HG02840 (cell line): ENCODE measurements around the gene PTMA.
"Not testable (repeated sequence)": the region's sequence is repeated elsewhere in the genome, so short reads cannot be mapped to it uniquely, and the experiment has no call there.

Experiments
- ATAC-seq: cut with Tn5 transposase; IDR thresholded peaks from one replicate; pipeline ENCODE4 v1.9.1; 2021; ENCODE audit warnings: mild to moderate bottlenecking, moderate library complexity, moderate number of reproducible peaks; ENCODE audit not compliant: unreplicated experiment, low FRiP score

PTMA gene

DNA sequence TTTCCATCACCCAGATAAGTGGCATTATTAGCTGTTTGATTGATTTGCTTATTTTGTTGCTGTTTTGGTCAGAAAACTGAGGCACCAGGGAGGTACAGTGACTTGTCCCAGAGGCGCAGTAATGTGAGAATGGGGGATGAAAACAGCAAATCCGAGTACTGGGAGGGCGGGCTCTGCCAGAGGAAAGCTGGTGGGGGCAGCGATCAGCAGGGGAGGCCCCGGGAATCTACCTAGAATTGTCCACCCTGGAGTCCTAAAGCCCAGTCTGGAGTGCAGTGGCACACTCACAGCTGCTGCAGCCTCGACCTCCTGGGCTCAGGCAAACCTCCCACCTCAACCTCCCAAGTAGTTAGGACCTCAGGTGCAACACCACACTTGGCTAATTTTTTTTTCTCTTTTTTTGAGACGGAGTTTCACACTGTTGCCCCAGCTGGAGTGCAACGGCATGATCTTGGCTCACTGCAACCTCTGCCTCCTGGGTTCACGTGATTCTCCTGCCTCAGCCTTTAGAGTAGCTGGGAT lies 17.0 kb upstream of the PTMA start:
- ATAC-seq = no peak

DNA sequence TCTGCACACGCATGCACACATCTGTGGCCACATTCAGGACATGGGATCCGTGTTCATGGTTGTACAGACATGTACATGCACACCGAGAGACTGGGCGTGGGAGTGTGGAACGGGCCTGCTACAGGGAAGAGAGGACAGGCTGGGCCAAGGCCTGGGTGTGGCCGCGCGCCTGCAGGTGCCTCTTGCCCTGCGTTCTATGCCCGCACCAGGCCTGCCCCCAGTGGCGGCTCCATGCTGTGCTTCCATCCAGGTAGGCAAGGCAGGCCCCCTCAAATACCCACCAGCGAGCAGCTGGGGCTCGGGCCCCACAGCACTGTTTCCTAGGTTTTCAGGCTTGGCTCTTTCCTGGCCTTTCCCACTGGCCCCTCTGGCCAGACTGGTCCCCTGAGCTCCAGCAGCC lies 15.5 kb upstream of the PTMA start:
- ATAC-seq = no peak

DNA sequence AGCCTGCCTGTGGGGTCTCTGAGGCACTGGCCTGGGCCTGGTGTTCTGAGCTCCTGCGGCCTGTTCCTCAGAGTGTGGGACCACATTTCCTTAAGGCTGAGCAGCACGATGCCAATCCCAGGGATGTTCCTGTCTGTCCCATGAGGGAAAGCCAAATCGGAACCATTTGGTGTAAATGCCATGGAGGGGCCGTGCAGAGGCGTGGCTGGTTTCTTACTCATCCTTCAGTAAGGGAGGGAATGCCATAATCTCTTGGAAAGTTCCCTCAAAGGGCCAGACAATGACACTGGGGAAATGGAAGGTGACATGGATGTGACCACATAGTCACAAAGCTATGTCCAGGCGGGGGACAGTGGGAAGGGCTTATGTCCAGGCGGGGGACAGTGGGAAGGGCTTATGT lies 14.4 kb upstream of the PTMA start:
- no peak for ATAC-seq

DNA sequence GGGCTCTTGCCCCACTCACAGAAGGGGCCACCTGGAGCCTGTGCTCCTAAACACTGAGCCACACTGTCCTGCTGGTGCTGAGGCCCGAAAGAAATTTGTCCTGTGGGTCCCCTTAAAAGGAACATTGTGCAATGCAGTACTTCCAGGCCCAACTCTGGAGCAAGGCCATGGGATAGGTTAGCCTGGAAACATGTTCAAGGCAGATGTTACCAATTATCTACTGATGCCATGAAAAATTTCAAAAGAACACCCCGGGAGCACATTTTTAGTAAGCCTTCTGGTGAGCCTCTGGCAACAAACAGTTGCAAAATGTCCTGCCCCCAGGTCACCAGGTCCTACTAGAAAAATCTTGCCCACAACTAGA lies 12.3 kb upstream of the PTMA start:
- no peak for ATAC-seq

DNA sequence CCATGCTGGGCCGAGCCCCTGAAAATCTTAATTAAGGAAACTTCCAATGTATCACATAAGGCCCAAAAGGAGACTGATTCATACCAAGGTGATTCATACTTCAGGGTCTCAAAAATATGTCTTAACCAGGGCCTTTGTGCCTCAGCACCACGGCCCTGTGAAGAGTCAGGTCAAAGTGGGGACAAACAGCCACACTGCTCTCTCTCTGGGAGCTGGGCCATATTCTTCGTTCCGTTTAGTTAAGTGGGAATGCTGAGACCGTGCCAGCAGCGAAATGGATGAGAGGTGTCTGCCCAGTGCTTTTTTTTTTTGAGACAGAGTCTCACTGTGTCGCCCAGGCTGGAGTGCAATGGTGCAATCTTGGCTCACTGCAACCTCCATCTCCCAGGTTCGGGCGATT lies 9.3 kb upstream of the PTMA start:
- no peak for ATAC-seq

DNA sequence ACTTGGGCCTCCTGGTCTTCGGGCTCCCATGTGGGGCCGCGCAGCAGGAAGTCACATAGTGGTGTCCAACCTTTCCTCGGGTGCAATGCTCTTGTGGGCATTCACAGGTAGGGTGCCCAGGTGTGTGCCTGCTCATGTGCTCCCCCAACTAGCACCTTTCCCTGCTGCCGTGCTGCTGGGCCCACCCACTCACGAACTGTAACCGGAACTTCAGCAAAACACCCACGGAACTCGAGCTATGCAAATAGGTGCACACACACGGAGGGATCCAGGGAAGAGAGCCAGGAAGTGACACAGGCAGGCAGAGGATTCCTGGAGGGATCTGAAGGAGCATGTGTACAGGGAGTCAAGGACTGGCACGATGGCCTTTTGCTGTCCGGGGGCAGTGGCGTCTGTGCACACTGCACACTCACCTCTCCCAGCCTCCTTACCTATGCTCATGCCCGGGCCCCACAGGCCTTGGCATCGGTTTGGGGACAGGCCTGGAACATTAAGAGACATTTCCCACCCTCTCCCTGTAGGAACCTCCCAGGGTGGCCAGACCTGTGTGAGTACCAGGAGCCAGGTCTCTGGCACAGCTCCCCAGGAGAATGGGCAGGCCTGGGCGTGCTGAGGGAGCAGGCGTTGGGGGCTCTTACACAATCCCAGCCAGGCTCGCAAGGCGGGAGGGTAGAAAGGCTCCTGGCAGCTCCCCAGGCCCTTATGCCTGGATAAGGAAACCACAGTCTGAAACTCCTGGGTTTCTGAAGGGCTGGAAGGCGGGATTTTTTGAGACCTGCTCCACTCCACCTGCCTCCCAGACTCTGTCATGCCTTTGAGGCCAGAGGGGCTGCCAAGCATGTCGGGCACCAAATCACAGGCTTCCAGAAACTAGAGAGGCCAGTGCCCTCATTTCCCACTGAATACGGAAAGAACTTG lies 6.6 kb upstream of the PTMA start:
- ATAC-seq = no peak

DNA sequence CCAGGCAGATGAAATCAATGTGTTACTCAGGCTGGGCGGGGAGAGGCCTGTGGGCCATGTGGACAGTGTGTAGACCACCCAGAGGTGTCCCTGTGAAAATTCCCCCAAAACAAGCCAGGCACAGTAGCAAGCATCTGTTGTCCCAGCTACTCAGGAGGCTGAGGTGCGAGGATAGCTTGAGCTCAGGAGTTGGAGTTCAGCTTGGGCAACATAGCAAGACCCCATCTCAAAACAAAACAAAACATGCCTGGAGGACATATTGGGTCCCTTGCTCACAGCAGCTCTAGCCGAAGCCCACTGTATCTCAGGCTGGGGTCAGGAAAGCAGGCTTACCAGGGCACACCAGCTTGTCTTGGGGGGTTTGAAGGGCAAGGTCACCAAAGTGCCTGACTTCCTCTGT lies 4.3 kb upstream of the PTMA start:
- ATAC-seq = no peak

DNA sequence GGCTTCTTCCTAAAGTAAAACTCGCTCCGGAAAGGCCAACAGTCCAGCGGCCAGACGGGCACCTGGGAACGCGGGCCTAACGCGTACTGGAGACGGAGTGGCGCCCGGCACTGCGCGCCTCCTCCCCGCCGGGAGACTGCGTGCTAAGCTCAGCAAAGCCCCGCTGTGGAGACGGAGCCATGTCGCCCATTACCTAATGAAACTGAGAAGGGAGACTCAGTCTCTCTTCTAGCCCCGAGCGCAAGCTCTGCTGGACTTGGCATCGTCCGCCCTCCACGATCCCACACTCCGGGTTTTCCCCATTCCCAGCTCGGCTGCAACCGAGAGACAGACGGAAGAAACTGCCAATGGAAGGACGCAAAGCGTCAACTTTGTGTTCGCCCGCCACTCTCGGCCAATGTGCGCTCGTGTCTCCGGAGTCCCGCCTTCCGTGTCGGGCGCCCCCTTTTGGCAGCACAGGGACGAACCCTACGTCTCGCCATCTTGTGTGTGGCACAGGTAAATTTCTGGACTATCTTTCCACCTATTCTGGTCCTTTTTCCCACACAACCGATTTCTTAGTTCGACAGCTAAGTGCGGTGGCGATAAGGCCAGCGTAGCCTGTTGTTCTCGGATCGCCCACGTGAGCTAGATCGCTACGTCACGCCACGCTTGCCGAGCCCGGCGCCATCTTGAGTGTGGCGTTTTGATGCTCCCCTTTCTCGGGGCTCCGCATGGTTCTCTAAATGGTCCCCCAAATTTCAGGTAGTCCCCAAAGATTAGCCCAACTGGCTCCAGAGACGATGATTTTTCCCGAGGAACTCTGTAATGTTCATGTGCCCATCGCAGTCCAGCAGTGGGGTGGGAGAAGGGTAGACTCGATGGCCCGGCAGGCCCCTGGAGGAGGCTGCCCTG lies 1.3 kb upstream of the PTMA start:
- peak; percentile 37 for ATAC-seq

DNA sequence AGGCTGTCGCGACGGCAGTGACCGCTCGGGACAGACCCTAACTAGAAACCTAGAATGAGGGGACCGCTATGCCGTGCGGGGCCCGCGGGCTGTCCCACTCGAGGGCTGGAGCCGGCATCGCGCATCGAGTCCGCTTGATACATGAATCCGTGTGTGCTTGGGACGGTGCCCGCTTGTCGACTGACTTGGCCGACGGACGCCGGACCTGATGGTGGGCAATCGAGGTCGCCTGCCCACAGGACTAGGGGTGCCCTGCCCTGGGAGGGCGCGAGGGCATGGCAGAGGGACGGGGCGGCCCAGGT lies 749 bp upstream of the PTMA start:
- ATAC-seq = peak; percentile 0

DNA sequence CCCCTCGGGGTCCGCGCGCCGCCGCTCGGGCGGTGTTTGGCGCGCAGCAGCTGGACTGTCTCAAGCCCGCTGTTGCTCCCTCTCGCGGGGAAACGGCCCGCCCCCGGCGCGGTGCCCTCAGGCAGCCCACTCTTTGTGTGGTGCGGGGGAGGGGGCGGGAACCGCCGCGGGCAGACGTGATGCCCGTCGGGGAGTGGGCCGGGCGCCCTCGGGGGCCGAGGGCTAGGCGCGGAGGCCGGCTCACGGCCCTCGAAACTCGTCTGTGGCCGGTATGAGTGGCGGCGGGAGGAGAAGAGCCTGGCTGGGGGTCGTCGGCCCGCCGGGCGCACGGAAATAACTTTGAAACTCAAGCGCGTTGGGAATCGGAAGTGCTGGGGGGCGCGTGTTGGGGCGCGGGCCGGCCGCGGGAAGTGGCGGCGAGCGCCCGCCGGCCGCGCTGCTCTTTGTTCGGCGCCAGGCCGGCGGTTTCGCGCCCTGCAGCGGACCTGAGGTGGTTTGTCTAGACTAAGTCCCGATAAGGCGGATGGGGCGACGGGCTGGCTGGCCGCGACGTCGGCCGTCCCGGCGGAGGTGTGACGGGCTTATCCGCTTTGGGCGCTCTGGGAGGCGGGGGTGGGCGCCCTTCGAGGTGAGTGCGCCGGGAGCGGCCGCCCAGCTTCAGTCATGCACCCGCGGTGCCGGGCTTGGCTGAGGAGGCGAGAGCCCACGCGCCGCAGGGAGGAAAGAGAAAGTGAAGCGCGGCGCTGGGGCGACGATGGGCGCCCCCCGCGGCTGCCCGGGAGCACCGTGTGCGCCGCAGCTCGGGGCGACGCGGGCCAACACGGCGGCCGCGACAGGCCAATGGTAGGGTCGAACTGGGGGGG lies 679 bp downstream of the PTMA start:
- no peak for ATAC-seq

DNA sequence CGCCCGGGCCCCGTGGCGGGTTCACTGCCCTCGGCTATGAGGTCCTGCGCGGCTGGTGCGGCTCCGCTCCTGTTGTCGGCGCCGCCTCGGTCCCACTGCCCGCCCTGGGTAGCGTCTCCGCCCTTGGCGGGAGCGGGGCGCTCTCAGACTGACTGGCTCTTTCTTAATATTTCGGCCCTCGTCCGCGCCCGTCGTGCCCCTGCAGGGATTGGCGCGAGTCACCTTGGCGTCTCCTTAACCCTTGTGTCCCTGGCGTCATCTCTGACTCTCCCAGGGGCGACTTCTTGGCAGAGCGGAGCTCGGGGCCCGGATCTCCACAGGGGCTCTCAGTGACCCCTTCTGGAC lies 1.3 kb downstream of the PTMA start:
- no peak for ATAC-seq

DNA sequence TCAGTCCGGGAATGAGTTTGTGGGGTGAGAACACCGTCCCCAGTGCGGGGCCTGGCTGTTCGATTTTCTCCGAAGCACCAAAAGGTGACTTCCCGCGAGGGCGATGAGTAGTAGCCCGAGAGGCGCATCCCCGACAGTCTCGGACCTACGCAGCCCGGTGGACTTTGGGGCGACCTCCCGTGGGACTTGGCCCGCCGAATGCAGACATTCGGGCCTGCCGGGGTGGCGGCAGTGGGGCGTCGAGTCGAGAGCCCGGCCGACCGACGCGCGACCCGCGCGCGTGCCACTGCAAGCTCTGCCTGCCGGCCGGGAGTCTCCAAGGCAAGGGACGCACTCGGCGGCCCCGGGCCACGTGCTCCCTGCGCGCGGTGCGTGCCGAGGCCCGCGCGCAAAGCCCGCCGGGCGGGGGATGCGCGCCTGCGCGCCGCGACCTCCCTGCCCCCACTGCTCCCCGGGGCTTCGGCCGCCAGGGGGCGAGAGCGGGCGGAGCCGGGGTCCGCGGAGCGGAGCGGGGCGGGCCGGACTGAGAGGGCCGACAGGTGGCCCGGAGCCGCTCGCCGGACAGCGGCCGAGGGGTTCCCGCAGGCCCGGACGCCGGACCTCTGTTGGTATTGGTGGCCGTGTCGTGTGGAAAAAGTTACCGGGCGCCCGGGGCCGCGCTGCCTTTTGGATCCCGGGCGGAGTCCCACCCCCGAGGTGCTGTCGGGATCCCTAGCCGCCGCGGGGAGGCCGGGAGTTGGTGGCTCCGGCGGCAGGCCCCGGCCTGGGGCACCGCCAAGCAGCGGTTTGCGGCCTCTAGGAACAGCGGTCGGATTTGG lies 1.9 kb downstream of the PTMA start:
- no peak for ATAC-seq

DNA sequence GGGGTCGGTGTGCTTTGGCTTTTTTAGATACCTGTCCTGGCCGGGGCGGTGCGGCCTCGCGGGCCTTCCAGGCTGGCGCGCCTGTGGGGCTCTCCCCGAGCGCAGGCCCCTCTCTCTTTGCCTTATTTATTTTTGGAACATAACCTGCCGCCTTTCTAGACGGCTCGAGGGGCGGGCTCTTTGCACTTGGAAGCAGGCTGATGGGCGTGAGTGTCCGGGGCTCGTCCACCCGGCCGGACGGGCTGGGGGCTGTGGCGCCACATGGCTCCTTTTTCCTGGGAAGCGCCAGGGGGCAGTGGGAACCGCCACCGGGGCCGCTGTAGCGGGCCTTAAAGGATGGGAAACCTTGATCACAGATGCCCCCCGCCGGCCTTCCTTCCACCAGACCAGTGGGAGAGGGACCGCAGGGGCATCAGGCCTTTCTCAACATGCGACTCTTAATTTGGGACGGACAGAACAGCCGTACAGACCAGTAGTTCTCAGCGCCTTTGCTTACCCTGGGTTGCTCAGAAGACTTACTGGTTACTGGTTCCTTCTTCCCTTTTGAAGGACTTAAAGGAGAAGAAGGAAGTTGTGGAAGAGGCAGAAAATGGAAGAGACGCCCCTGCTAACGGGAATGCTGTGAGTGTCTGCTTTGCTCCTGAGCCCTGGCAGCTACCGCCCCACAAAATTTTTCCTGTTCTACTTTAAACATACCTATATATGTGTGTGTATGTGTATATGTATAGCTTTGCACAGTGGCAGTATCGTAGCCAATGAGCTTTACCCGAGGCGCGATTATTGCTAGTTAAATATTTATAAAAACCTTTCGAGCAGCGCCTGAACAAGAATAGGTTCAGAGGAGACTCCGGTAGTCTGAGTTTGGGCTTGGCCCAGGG lies 2.7 kb downstream of the PTMA start:
- no peak for ATAC-seq

DNA sequence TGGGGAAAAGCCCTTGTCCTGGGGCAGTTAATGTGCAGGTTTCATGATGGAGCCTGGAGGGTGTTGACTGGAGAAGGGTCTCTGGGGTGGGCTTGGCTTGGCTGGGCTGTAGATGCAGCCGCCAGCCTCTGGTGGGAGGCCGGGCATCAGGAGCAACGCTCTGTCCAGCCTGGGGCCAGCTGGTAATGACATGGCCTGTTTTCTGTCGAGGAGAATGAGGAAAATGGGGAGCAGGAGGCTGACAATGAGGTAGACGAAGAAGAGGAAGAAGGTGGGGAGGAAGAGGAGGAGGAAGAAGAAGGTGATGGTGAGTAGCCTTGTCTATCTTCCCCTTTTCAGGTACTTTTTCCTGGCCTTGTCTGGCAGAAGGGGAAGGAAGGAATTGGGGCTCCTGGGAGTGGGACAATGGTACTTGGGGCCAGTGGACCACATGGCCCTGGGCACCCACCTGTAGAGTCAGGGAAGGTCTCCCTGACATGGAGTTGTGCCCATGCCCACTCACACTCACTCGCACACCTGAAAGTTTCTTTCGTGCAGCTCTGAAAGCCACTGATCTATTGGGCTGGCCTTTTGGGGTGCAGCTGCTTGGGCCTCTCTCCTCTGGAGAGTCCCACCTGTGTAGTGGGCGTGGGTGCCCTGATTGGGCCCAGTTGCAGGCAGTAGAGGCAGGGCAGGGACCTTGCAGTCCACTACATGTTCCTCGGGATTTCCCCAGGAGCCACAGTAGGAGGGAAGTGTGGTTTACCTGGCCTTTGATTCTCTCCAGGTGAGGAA lies 3.5 kb downstream of the PTMA start:
- no peak for ATAC-seq

DNA sequence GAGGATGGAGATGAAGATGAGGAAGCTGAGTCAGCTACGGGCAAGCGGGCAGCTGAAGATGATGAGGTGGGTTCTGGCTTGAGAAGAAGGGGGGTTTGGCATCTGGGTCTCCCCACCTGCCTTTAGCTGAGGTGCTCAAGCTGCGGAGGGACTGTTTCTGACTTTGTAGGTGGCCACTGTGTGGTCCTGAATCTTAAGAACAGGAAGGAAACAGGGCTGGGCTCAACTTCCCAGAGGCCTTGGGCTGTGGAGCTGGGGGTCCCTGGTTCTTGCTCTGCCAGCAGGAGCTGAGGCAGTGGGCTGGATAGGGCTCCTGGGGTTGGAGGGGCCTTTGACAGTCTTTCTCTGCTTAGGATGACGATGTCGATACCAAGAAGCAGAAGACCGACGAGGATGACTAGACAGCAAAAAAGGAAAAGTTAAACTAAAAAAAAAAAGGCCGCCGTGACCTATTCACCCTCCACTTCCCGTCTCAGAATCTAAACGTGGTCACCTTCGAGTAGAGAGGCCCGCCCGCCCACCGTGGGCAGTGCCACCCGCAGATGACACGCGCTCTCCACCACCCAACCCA lies 4.2 kb downstream of the PTMA start:
- ATAC-seq = not testable (repeated sequence)

DNA sequence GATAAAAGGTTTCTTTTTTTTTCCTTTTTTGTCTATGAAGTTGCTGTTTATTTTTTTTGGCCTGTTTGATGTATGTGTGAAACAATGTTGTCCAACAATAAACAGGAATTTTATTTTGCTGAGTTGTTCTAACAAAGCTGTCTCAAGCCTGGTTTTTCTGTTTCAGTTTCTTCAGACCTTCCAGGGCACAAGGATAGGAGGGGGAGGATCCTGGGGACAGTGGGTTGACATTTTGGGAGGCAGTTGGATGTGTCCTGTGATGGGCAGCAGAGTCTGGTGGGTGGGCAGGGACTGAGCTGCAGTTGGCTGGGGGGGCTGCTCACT lies 5.0 kb downstream of the PTMA start:
- ATAC-seq = not testable (repeated sequence)

DNA sequence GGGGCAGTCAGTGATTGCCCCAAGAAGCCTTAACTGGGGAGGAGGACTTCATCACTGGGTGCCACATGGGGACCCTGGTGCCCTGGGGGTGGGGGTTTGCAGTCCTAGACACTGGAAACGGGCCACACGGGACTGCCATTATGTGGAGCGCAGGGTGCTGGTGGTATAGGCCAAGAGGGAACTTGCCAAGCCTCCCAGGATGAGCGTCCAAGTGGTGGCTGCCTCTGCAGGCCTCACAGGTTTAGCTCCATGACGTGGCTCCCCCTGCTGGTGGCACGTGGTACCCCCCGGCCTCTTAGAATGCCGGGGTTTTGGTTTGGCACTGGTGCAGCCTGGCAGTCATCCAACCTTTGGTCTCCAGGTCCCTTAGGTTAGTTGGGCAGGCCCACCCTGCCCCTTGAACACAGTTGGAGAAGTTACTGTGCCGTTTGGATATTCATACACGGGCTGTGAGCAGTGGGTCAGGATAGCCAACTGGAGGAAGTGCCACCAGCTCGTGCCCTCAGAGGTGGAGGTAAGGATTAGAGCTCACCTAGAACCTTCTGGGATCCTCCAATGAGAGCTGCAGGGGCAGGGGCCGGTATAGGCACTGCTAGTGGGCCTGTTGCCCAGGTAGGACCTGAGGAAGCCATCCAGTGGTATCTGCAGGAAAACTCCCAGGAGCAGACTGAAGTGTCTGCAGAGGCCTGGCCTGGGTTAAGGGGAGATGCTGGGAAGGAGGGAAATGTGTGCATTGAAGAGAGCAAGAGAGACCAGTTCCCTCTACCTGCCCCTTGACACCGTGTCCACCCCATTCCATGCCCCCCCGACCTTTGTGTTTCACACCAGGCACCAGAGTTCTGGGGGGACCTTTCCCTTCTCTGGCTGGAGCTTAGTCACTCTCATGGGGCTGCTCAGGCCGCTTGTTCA lies 5.7 kb downstream of the PTMA start:
- ATAC-seq = no peak
